SK-N-SH (cell line): ENCODE data around the gene GSE1. TPM values are rescaled to one million over a fixed set of nuclear protein-coding genes. Genes with fewer than 3 reads are reported as not detected.

ENCODE experiments used
- CTCF ChIA-PET: fragments of 300-600, 350-600 bp; formaldehyde crosslinking; extraction: SDS; loops from one replicate; lab custom pipeline; 2021; lab: Yijun Ruan, JAX
- POLR2A ChIA-PET: fragments of 350-600 bp; sonication (Branson Sonifier 250); formaldehyde crosslinking; extraction: SDS; loops from one replicate; lab custom pipeline; 2020; ENCODE audit warnings: antibody characterized with exemption, inconsistent platforms; lab: Yijun Ruan, JAX
- DNase-seq: peaks from one replicate; pipeline ENCODE4 v3.0.0; 2012
- H2AFZ ChIP-seq: fragments of 200-600 bp; sonication (generic); 2 replicates; pipeline ENCODE4 v1.8.1; 2016; ENCODE audit warnings: antibody characterized with exemption, mild to moderate bottlenecking, low read depth
- H3F3A ChIP-seq: fragments of 200-600 bp; sonication (generic); replicated peaks from 2 replicates; pipeline ENCODE3; 2016; ENCODE audit warnings: antibody characterized with exemption, mild to moderate bottlenecking; ENCODE audit not compliant: insufficient read depth
- H3K27ac ChIP-seq, 2 experiments: fragments of 200-500 bp in 1 of 2; fragments of 200-600 bp in 1 of 2; sonication (Bioruptor generic) in 1 of 2; sonication (generic), shearing (Covaris generic) in 1 of 2; 2 replicates each; pipeline versions ENCODE4 v1.5.1 to v1.6.1; 2014 to 2016; ENCODE audit warnings: low read depth in 2 of 2, inconsistent platforms in 1 of 2, low read length in 1 of 2, mild to moderate bottlenecking in 1 of 2, mixed read lengths in 1 of 2
- H3K27me3 ChIP-seq: fragments of 200-600 bp; sonication (generic), shearing (Covaris generic); 2 replicates; pipeline ENCODE4 v1.6.1; 2016; ENCODE audit warnings: mixed run types; ENCODE audit not compliant: insufficient read depth
- H3K36me3 ChIP-seq, 2 experiments: fragments of 200-500 bp in 1 of 2; fragments of 200-600 bp in 1 of 2; sonication (Bioruptor generic) in 1 of 2; sonication (generic) in 1 of 2; replicated peaks in 1 of 2; 2 replicates each; pipeline versions ENCODE3 to v1.5.1; 2014 to 2016; ENCODE audit warnings: low read length in 1 of 2, mild to moderate bottlenecking in 1 of 2; ENCODE audit not compliant: insufficient read depth in 2 of 2, control insufficient read depth in 1 of 2
- H3K4me1 ChIP-seq, 2 experiments: fragments of 200-500 bp in 1 of 2; fragments of 200-600 bp in 1 of 2; sonication (Bioruptor generic) in 1 of 2; sonication (generic), shearing (Covaris generic) in 1 of 2; 2 replicates each; pipeline versions ENCODE4 v1.5.1 to v1.6.1; 2014 to 2016; ENCODE audit warnings: low read depth in 1 of 2, low read length in 1 of 2, mixed run types in 1 of 2; ENCODE audit not compliant: insufficient read depth in 2 of 2, control insufficient read depth in 1 of 2
- H3K4me2 ChIP-seq: fragments of 200-600 bp; sonication (generic), shearing (Covaris generic); 2 replicates; pipeline ENCODE4 v1.6.1; 2017; ENCODE audit warnings: mixed run types
- H3K4me3 ChIP-seq, 2 experiments: fragments of 200-500 bp in 1 of 2; fragments of 200-600 bp in 1 of 2; sonication (Bioruptor generic) in 1 of 2; sonication (generic), shearing (Covaris generic) in 1 of 2; 2 replicates each; pipeline versions ENCODE4 v1.5.1 to v1.8.1; 2014 to 2016; ENCODE audit warnings: low read depth in 2 of 2, inconsistent platforms in 1 of 2, low read length in 1 of 2, mild to moderate bottlenecking in 1 of 2, mixed read lengths in 1 of 2, moderate library complexity in 1 of 2
- H3K79me2 ChIP-seq: fragments of 200-600 bp; sonication (generic); 2 replicates; pipeline ENCODE4 v1.8.1; 2017; ENCODE audit warnings: mild to moderate bottlenecking; ENCODE audit not compliant: insufficient read depth
- H3K9ac ChIP-seq: fragments of 200-600 bp; sonication (generic); 2 replicates; pipeline ENCODE4 v1.6.1; 2017; ENCODE audit warnings: mixed run types
- H3K9me2 ChIP-seq: fragments of 200-600 bp; sonication (generic); 2 replicates; pipeline ENCODE4 v1.6.1; 2017; ENCODE audit warnings: mixed run types
- H3K9me3 ChIP-seq: fragments of 200-600 bp; sonication (generic); 2 replicates; pipeline ENCODE4 v1.6.1; 2017; ENCODE audit warnings: mixed run types, mild to moderate bottlenecking, moderate library complexity
- H4K20me1 ChIP-seq: fragments of 200-600 bp; sonication (generic); 2 replicates; pipeline ENCODE4 v1.6.1; 2017; ENCODE audit warnings: mild to moderate bottlenecking, mixed run types; ENCODE audit not compliant: insufficient read depth
- ELF1 ChIP-seq: IDR thresholded peaks from 2 replicates; pipeline ENCODE4 v1.4.0; 2012
- EP300 ChIP-seq, 2 experiments: IDR thresholded peaks; 2 replicates each; pipeline versions ENCODE4 v1.4.0 to v1.6.1; 2012; ENCODE audit warnings: borderline replicate concordance in 1 of 2, low read depth in 1 of 2, low read length in 1 of 2
- EZH2phosphoT487 ChIP-seq: fragments of 200-600 bp; sonication (generic); IDR thresholded peaks from 2 replicates; pipeline ENCODE4 v1.6.1; 2017; ENCODE audit warnings: low read depth, mixed run types, mild to moderate bottlenecking, antibody characterized with exemption, moderate library complexity, borderline replicate concordance
- GABPA ChIP-seq: IDR thresholded peaks from 2 replicates; pipeline ENCODE4 v1.4.0; 2012; ENCODE audit warnings: low read depth, mild to moderate bottlenecking
- IRF3 ChIP-seq: fragments of 150-350 bp; IDR thresholded peaks from 2 replicates; pipeline ENCODE4 v1.6.1; 2016; ENCODE audit warnings: mild to moderate bottlenecking, low read depth, low read length
- JUND ChIP-seq: IDR thresholded peaks from 2 replicates; pipeline ENCODE4 v1.4.0; 2012
- MAX ChIP-seq: IDR thresholded peaks from 2 replicates; pipeline ENCODE4 v1.4.0; 2012; ENCODE audit warnings: low read depth
- MEF2A ChIP-seq: IDR thresholded peaks from 2 replicates; pipeline ENCODE4 v1.4.0; 2012; ENCODE audit warnings: low read depth, borderline replicate concordance
- MXI1 ChIP-seq: IDR thresholded peaks from 2 replicates; pipeline ENCODE4 v1.6.1; 2012; ENCODE audit warnings: mild to moderate bottlenecking, low read depth, low read length, improper control_type of control experiment
- NRF1 ChIP-seq: IDR thresholded peaks from 2 replicates; pipeline ENCODE4 v1.6.1; 2012; ENCODE audit warnings: low read depth, mild to moderate bottlenecking, low read length
- POLR2AphosphoS5 ChIP-seq: IDR thresholded peaks from 2 replicates; pipeline ENCODE4 v1.6.1; 2012; ENCODE audit warnings: low read depth, low read length
- RCOR1 ChIP-seq: fragments of 150-350 bp; IDR thresholded peaks from 2 replicates; pipeline ENCODE4 v1.6.1; 2017; ENCODE audit warnings: antibody characterized with exemption, low read length
- REST ChIP-seq: IDR thresholded peaks from 2 replicates; pipeline ENCODE4 v1.6.1; 2012; ENCODE audit warnings: mild to moderate bottlenecking, low read depth, low read length, moderate library complexity
- RFX5 ChIP-seq: IDR thresholded peaks from 2 replicates; pipeline ENCODE4 v1.6.1; 2012; ENCODE audit warnings: mild to moderate bottlenecking, improper control_type of control experiment, low read length
- RXRA ChIP-seq: IDR thresholded peaks from 2 replicates; pipeline ENCODE4 v1.4.0; 2012; ENCODE audit warnings: low read depth, mild to moderate bottlenecking, borderline replicate concordance
- TAF1 ChIP-seq: IDR thresholded peaks from 2 replicates; pipeline ENCODE4 v1.6.1; 2012; ENCODE audit warnings: low read depth, mild to moderate bottlenecking, low read length, moderate library complexity, borderline replicate concordance
- TCF12 ChIP-seq: IDR thresholded peaks from 2 replicates; pipeline ENCODE4 v1.4.0; 2012
- TEAD4 ChIP-seq: IDR thresholded peaks from 2 replicates; pipeline ENCODE4 v1.4.0; 2012; ENCODE audit warnings: mild to moderate bottlenecking, borderline replicate concordance; ENCODE audit not compliant: insufficient read depth
- YY1 ChIP-seq: IDR thresholded peaks from 2 replicates; pipeline ENCODE4 v1.4.0; 2012; ENCODE audit warnings: low read depth, mild to moderate bottlenecking
- ZBTB33 ChIP-seq: IDR thresholded peaks from 2 replicates; pipeline ENCODE4 v1.4.0; 2012; ENCODE audit warnings: low read depth, borderline replicate concordance
- WGBS: methylation state at CpG from one replicate; pipeline ENCODE4 v1.1.6; 2017; ENCODE audit warnings: low lambda C conversion rate; 5-methylcytosine and 5-hydroxymethylcytosine counted together
- polyA plus RNA-seq, 3 experiments: library from polyadenylated mRNA; depleted of rRNA; stranded (reverse); fragments of >200 nt; gene quantifications; 2 replicates each; pipeline ENCODE4 v1.2.3, GENCODE V29; 2012

Gene GSE1
- polyA plus RNA-seq, 1 of the 3 experiments (the other 2 are of a cell fraction): 26.5 TPM

GRCh38 chr16:85659336-85659735 is 46.2 kb downstream of the GSE1 start:
- peaks cover under 1% of the 10 kb centered on the region for H3F3A ChIP-seq
- H3K36me3 ChIP-seq: peaks cover 14 to 89% of the 10 kb centered on the region in 2 experiments
- H3K79me2 ChIP-seq: no peaks in the 10 kb centered on the region
- POLR2A ChIA-PET: no interaction called here
- TF ChIP-seq MEF2A (no peak), YY1 (no peak), ELF1 (no peak), RFX5 (no peak), RCOR1 (no peak), IRF3 (no peak), RXRA (no peak), MAX (no peak), GABPA (no peak), POLR2AphosphoS5 (no peak), TAF1 (no peak), JUND (no peak), EZH2phosphoT487 (no peak), ZBTB33 (no peak), TEAD4 (no peak), MXI1 (no peak), EP300 (IDR thresholded peaks at IDR 0.05; ENCODE audit: borderline replicate concordance in 1 of 2, low read depth in 1 of 2, low read length in 1 of 2) (no peak), NRF1 (no peak), TCF12 (no peak), REST (no peak)
- no peaks in the 10 kb centered on the region for H3K9me2 ChIP-seq
- H3K9ac ChIP-seq: no peak overlapping the region
- no peak overlapping the region for H3K4me2 ChIP-seq
- no peak overlapping the region for H2AFZ ChIP-seq
- no peak overlapping the region for H3K4me3 ChIP-seq
- CTCF ChIA-PET: interaction anchor here (0.6 to 7.9 kb wide), 19 partner anchors 10 to 399 kb away, joined by 3 to 91 read pairs (median 4); partner anchors contain the start of gene GSE1
- no peaks in the 10 kb centered on the region for H3K9me3 ChIP-seq
- DNase-seq: no peak
- peaks cover 14% of the 10 kb centered on the region for H4K20me1 ChIP-seq
- H3K27me3 ChIP-seq: no peaks in the 10 kb centered on the region
- H3K27ac ChIP-seq: peak overlapping the region in 1 of 2 experiments; percentile 53; a peak in 2 of 4 replicates
- H3K4me1 ChIP-seq: peaks cover 0 to 39% of the 10 kb centered on the region in 2 experiments; a peak in 1 of 4 replicates
- WGBS: 90% methylated on average over 8 of the region's 8 CpGs
